Liver (tissue), 9 donors: ENCODE measurements around the gene MTHFD2L. TPM values are rescaled to one million over a fixed set of nuclear protein-coding genes. Genes with fewer than 3 reads are reported as not detected.
"Not testable (repeated sequence)": the region's sequence is repeated elsewhere in the genome, so short reads cannot be mapped to it uniquely, and the experiment has no call there.

Source experiments
- DNase-seq: peaks from one replicate; pipeline ENCODE4 v3.0.0-alpha.2; 2017; ENCODE audit warnings: low spot score
- H3K27ac ChIP-seq, 2 donors: one replicate each; pipeline ENCODE4 v1.7.0; 2013; ENCODE audit warnings: inconsistent platforms in 2 of 2, low read length in 2 of 2, control low read depth in 1 of 2, low read depth in 1 of 2, mild to moderate bottlenecking in 1 of 2
- H3K27me3 ChIP-seq, 4 donors: one replicate each; pipeline versions ENCODE4 v1.6.1 to v1.7.0; 2013; ENCODE audit warnings: low read length in 3 of 4, inconsistent platforms in 1 of 4, mild to moderate bottlenecking in 1 of 4, moderate library complexity in 1 of 4; ENCODE audit not compliant: control insufficient read depth in 4 of 4, insufficient read depth in 4 of 4
- H3K36me3 ChIP-seq, 4 donors: one replicate each; pipeline versions ENCODE4 v1.6.1 to v1.7.0; 2013; ENCODE audit warnings: low read length in 3 of 4, mild to moderate bottlenecking in 3 of 4, low read depth in 1 of 4, moderate library complexity in 1 of 4; ENCODE audit not compliant: control insufficient read depth in 4 of 4, insufficient read depth in 3 of 4
- H3K4me1 ChIP-seq, 4 donors: one replicate each; pipeline versions ENCODE4 v1.6.1 to v1.7.0; 2013; ENCODE audit warnings: low read length in 3 of 4, mild to moderate bottlenecking in 3 of 4, moderate library complexity in 1 of 4; ENCODE audit not compliant: control insufficient read depth in 4 of 4, insufficient read depth in 4 of 4
- H3K4me3 ChIP-seq, 3 donors: one replicate each; pipeline versions ENCODE4 v1.6.1 to v1.7.0; 2013; ENCODE audit warnings: low read length in 3 of 3, control low read depth in 1 of 3, low read depth in 1 of 3, mild to moderate bottlenecking in 1 of 3
- H3K9ac ChIP-seq, 2 donors: one replicate each; pipeline ENCODE4 v1.7.0; 2013; ENCODE audit warnings: low read length in 2 of 2, mild to moderate bottlenecking in 2 of 2, moderate library complexity in 2 of 2, control low read depth in 1 of 2, low read depth in 1 of 2
- H3K9me3 ChIP-seq, 4 donors: one replicate each; pipeline versions ENCODE4 v1.6.1 to v1.7.0; 2013; ENCODE audit warnings: low read length in 3 of 4; ENCODE audit not compliant: control insufficient read depth in 4 of 4
- EGR1 ChIP-seq, 2 donors: IDR thresholded peaks; 2 replicates each; pipeline ENCODE4 v1.6.1; 2016 to 2018; ENCODE audit warnings: antibody characterized with exemption in 2 of 2, low read depth in 2 of 2
- FOXA1 ChIP-seq: IDR thresholded peaks from 2 replicates; pipeline ENCODE4 v1.6.1; 2016; ENCODE audit warnings: antibody characterized with exemption
- FOXA2 ChIP-seq: IDR thresholded peaks from 2 replicates; pipeline ENCODE4 v1.6.1; 2016; ENCODE audit warnings: antibody characterized with exemption
- GABPA ChIP-seq, 2 donors: IDR thresholded peaks in 1 of 2; conservative IDR thresholded peaks in 1 of 2; 2 replicates each; pipeline ENCODE4 v1.6.1; 2016; ENCODE audit warnings: antibody characterized with exemption in 2 of 2, mild to moderate bottlenecking in 1 of 2, moderate library complexity in 1 of 2
- HNF4A ChIP-seq, 2 donors: conservative IDR thresholded peaks; 2 replicates each; pipeline ENCODE4 v1.6.1; 2016; ENCODE audit warnings: antibody characterized with exemption in 2 of 2, mild to moderate bottlenecking in 2 of 2
- HNF4G ChIP-seq: IDR thresholded peaks from 2 replicates; pipeline ENCODE4 v1.6.1; 2016; ENCODE audit warnings: antibody characterized with exemption
- JUND ChIP-seq, 2 donors: IDR thresholded peaks; 2 replicates each; pipeline ENCODE4 v1.6.1; 2016; ENCODE audit warnings: antibody characterized with exemption in 2 of 2
- RAD21 ChIP-seq, 2 donors: IDR thresholded peaks; 2 replicates each; pipeline ENCODE4 v1.6.1; 2016; ENCODE audit warnings: antibody characterized with exemption in 2 of 2, mild to moderate bottlenecking in 2 of 2
- RXRA ChIP-seq, 2 donors: IDR thresholded peaks; 2 replicates each; pipeline ENCODE4 v1.6.1; 2017 to 2018; ENCODE audit warnings: antibody characterized with exemption in 2 of 2, mild to moderate bottlenecking in 1 of 2
- SP1 ChIP-seq: IDR thresholded peaks from 2 replicates; pipeline ENCODE4 v1.6.1; 2018; ENCODE audit warnings: antibody characterized with exemption, mild to moderate bottlenecking
- TAF1 ChIP-seq: conservative IDR thresholded peaks from 2 replicates; pipeline ENCODE4 v1.6.1; 2016; ENCODE audit warnings: antibody characterized with exemption, mild to moderate bottlenecking
- YY1 ChIP-seq: IDR thresholded peaks from 2 replicates; pipeline ENCODE4 v1.6.1; 2016; ENCODE audit warnings: antibody characterized with exemption, mild to moderate bottlenecking
- WGBS: extraction: QIAGEN DNeasy Blood & Tissue Kit; methylation state at CpG from one replicate; pipeline ENCODE4 v1.1.7; 2013; 5-methylcytosine and 5-hydroxymethylcytosine counted together
- polyA plus RNA-seq, 2 donors: library from polyadenylated mRNA; stranded (reverse) in 1 of 2; unstranded in 1 of 2; fragments of 200-250 nt in 1 of 2; fragments of >200 nt in 1 of 2; fragmentation: Nextera tagmentation in 1 of 2; extraction: Ambion mirVana in 1 of 2; gene quantifications; one replicate each; pipeline versions ENCODE4 v1.2.1 to v1.2.3, GENCODE V29; 2013 to 2015
- total RNA-seq, 2 donors: library from RNA; depleted of rRNA; stranded (reverse); fragments of >200 nt; gene quantifications; one replicate each; pipeline ENCODE4 v1.2.3, GENCODE V29; 2014
- TF ChIP-seq, protein P1 (sequence below): IDR thresholded peaks from 2 replicates; pipeline ENCODE4 v1.6.1; 2016; ENCODE audit warnings: antibody characterized with exemption
- TF ChIP-seq, protein P2 (sequence below): IDR thresholded peaks from 2 replicates; pipeline ENCODE4 v1.6.1; 2016; ENCODE audit warnings: antibody characterized with exemption
- TF ChIP-seq, protein P3 (sequence below): fragments of 150-350 bp; IDR thresholded peaks from 2 replicates; pipeline ENCODE4 v1.5.1; 2017; ENCODE audit warnings: improper control_type of control experiment, low read depth, low read length; ENCODE audit not compliant: missing input control
- donor health status: healthy.
- donor health status: healthy.
- donor health status: healthy.
- donor health status: healthy.
- donor health status: healthy.

Gene MTHFD2L
- total and polyA plus RNA-seq, 4 donors: 7.4 to 51.5 (median 31.1) TPM

DNA sequence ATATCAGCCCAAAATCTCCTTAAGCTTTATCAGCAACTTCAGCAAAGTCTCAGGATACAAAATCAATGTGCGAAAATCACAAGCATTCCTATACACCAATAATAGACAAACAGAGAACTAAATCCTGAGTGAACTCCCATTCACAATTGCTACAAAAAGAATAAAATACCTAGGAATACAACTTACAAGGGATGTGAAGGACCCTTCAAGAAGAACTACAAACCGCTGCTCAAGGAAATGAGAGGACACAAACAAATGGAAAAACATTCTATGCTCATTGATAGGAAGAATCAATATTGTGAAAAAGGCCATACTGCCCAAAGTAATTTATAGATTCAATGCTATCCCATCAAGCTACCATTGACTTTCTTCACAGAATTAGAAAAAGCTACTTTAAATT is 27.1 kb upstream of the MTHFD2L start:
- WGBS: 97% methylated on average over 2 of the region's 2 CpGs
- not testable (repeated sequence) for H3K4me1 ChIP-seq, DNase-seq, H3K4me3 ChIP-seq, H3K27me3 ChIP-seq, H3K9ac ChIP-seq, H3K36me3 ChIP-seq, H3K27ac ChIP-seq, H3K9me3 ChIP-seq

DNA sequence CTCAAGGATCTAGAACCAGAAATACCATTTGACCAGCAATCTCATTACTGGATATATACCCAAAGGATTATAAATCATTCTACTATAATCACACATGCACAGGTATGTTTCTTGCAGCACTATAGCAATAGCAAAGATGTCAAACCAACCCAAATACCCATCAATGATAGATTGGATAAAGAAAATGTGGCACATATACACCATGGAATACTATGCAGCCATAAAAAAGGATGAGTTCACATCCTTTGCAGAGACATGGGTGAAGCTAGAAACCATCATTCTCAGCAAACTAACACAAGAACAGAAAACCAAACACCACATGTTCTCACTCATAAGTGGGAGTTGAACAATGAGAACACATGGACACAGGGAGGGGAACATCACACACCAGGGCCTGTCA is 25.7 kb upstream of the MTHFD2L start:
- H3K27ac ChIP-seq, H3K27me3 ChIP-seq: not testable (repeated sequence)

DNA sequence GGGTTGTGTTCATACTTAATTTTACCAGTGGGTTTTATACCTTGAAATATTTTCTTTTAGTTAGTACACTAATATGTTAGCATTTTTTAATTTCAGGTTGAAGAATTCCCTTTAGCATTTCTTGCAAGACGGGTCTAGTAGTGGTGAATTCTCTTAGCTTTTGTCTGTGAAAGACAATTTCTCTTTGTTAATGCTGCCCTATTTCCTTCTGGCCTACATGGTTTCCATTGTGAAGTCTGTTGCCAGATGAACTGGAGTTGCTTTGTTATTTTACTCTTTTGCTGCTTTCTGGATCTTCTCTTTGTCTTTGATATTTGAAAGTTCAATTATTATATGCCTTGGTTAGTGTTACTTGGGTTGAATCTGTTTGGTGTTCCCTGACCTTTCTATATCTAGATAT is 25.0 kb upstream of the MTHFD2L start:
- Histone ChIP-seq H3K4me1 (peaks cover 0 to 4% (median 1%) of the 10 kb centered on the region in 4 donors), H3K27ac (no peak overlapping the region), H3K4me3 (no peak overlapping the region), H3K9me3 (no peaks in the 10 kb centered on the region), H3K36me3 (no peaks in the 10 kb centered on the region), H3K27me3 (no peaks in the 10 kb centered on the region), H3K9ac (no peak overlapping the region)
- 95% methylated on average over 1 of the region's 1 CpG for WGBS
- TF ChIP-seq TAF1: no peak
- TF ChIP-seq, protein P1, sequence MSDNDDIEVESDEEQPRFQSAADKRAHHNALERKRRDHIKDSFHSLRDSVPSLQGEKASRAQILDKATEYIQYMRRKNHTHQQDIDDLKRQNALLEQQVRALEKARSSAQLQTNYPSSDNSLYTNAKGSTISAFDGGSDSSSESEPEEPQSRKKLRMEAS: no peak
- no peak for DNase-seq

More for the DNA sequence above, 25.7 kb upstream of the MTHFD2L start:
- not testable (repeated sequence) for H3K9me3 ChIP-seq, H3K36me3 ChIP-seq, H3K4me3 ChIP-seq, H3K4me1 ChIP-seq, DNase-seq, H3K9ac ChIP-seq

DNA sequence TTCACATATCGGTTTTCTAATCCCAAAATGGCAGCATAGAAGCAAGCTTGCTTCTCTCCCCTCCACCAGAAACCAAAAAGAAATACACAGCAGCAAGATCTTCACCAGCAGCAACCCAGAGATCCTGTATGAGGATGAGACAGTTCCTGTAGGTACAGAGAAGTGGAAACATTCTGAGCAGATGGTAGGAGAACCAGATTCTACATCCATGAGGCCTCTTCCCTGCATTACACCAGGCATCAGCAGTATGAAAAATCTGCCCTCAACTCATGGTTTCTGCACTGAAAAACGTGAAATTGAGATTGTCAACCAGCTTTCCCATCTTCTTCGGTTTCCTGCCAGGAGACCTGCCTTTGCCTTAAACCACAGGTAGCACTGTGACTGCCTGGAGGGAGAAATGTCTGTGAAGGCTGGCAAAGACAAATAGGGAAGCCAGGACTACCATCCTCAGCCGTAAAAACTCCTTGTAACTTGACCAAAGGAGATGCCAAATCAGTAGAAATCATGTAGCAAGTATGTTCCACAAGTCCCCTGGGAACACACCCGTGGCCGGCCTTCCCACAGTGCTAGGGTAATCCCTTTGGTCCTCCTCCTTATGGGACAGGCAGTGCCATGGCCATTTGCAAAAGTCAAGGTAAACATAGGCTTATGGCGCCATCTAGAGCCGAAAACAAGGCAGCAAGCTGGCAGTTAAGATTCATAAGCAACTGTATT is 24.0 kb upstream of the MTHFD2L start:
- TF ChIP-seq RXRA (IDR thresholded peaks at IDR 0.05) (peak in 1 of 2 donors; percentile 19), SP1 (peak; percentile 11), FOXA2 (no peak), GABPA (IDR thresholded peaks at IDR 0.05 in 1 of 2, conservative IDR thresholded peaks at IDR 0.05 in 1 of 2) (no peak), HNF4G (no peak), FOXA1 (no peak), YY1 (peak; percentile 75), RAD21 (IDR thresholded peaks at IDR 0.05) (peak; percentile 97 to 98), EGR1 (IDR thresholded peaks at IDR 0.05; ENCODE audit: low read depth in 2 of 2) (no peak), HNF4A (conservative IDR thresholded peaks at IDR 0.05) (no peak), JUND (IDR thresholded peaks at IDR 0.05) (no peak)
- TF ChIP-seq, protein P2, sequence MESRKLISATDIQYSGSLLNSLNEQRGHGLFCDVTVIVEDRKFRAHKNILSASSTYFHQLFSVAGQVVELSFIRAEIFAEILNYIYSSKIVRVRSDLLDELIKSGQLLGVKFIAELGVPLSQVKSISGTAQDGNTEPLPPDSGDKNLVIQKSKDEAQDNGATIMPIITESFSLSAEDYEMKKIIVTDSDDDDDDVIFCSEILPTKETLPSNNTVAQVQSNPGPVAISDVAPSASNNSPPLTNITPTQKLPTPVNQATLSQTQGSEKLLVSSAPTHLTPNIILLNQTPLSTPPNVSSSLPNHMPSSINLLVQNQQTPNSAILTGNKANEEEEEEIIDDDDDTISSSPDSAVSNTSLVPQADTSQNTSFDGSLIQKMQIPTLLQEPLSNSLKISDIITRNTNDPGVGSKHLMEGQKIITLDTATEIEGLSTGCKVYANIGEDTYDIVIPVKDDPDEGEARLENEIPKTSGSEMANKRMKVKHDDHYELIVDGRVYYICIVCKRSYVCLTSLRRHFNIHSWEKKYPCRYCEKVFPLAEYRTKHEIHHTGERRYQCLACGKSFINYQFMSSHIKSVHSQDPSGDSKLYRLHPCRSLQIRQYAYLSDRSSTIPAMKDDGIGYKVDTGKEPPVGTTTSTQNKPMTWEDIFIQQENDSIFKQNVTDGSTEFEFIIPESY: no peak
- TF ChIP-seq, protein P3, sequence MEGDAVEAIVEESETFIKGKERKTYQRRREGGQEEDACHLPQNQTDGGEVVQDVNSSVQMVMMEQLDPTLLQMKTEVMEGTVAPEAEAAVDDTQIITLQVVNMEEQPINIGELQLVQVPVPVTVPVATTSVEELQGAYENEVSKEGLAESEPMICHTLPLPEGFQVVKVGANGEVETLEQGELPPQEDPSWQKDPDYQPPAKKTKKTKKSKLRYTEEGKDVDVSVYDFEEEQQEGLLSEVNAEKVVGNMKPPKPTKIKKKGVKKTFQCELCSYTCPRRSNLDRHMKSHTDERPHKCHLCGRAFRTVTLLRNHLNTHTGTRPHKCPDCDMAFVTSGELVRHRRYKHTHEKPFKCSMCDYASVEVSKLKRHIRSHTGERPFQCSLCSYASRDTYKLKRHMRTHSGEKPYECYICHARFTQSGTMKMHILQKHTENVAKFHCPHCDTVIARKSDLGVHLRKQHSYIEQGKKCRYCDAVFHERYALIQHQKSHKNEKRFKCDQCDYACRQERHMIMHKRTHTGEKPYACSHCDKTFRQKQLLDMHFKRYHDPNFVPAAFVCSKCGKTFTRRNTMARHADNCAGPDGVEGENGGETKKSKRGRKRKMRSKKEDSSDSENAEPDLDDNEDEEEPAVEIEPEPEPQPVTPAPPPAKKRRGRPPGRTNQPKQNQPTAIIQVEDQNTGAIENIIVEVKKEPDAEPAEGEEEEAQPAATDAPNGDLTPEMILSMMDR: peak; percentile 94

More for the DNA sequence above, 24.0 kb upstream of the MTHFD2L start:
- Histone ChIP-seq H3K4me3 (no peak overlapping the region), H3K27ac (no peak overlapping the region), H3K27me3 (no peaks in the 10 kb centered on the region), H3K4me1 (peaks cover 0 to 4% (median 1%) of the 10 kb centered on the region in 4 donors), H3K36me3 (peaks cover 0 to under 1% (median 0%) of the 10 kb centered on the region in 4 donors), H3K9me3 (no peaks in the 10 kb centered on the region), H3K9ac (no peak overlapping the region)
- DNase-seq: peak; percentile 67
- WGBS: 37% methylated on average over 8 of the region's 8 CpGs
